GM23338 (cell line): ENCODE data around the gene NDUFAB1. TPM values are rescaled to one million over a fixed set of nuclear protein-coding genes. Genes with fewer than 3 reads are reported as not detected.

Experiments used
- ATAC-seq: fragments of 200-7000 bp; cut with Tn5 transposase; 3 replicates; pipeline ENCODE4 v1.9.1; 2020
- DNase-seq: peaks from one replicate; pipeline ENCODE4 v3.0.0-alpha.2; 2015; ENCODE audit warnings: low spot score
- H2AFZ ChIP-seq: fragments of 200-600 bp; sonication (generic); 2 replicates; pipeline ENCODE4 v1.8.0; 2016; ENCODE audit warnings: antibody characterized with exemption, mild to moderate bottlenecking, moderate library complexity
- H3F3A ChIP-seq: fragments of 200-600 bp; sonication (generic); replicated peaks from 2 replicates; pipeline ENCODE4 v1.8.0; 2017; ENCODE audit warnings: antibody characterized with exemption, mixed run types, low read depth
- H3K27ac ChIP-seq: fragments of 200-600 bp; sonication (generic); 2 replicates; pipeline ENCODE4 v1.6.1; 2016; ENCODE audit warnings: low read depth
- H3K27me3 ChIP-seq: fragments of 200-600 bp; sonication (generic); 2 replicates; pipeline ENCODE4 v1.8.0; 2016; ENCODE audit warnings: mild to moderate bottlenecking, mixed run types, moderate library complexity; ENCODE audit not compliant: insufficient read depth
- H3K36me3 ChIP-seq: fragments of 200-600 bp; sonication (generic); 2 replicates; pipeline ENCODE4 v1.8.0; 2016; ENCODE audit warnings: mild to moderate bottlenecking; ENCODE audit not compliant: insufficient read depth
- H3K4me1 ChIP-seq: fragments of 200-600 bp; sonication (generic); 2 replicates; pipeline ENCODE4 v1.8.0; 2016; ENCODE audit warnings: mild to moderate bottlenecking, moderate library complexity; ENCODE audit not compliant: insufficient read depth
- H3K4me2 ChIP-seq: fragments of 200-600 bp; sonication (generic); 2 replicates; pipeline ENCODE4 v1.7.1; 2017; ENCODE audit warnings: mixed run types
- H3K4me3 ChIP-seq: fragments of 200-600 bp; sonication (generic); 2 replicates; pipeline ENCODE4 v1.6.1; 2016; ENCODE audit warnings: mixed run types
- H3K79me2 ChIP-seq: fragments of 200-600 bp; sonication (generic); replicated peaks from 2 replicates; pipeline ENCODE4 v1.8.0; 2017; ENCODE audit warnings: mild to moderate bottlenecking; ENCODE audit not compliant: insufficient read depth
- H3K9me2 ChIP-seq: fragments of 200-600 bp; sonication (generic); 2 replicates; pipeline ENCODE4 v1.8.0; 2017; ENCODE audit not compliant: insufficient read depth
- H4K20me1 ChIP-seq: fragments of 200-600 bp; sonication (generic); replicated peaks from 2 replicates; pipeline ENCODE4 v1.8.0; 2017; ENCODE audit warnings: mild to moderate bottlenecking; ENCODE audit not compliant: insufficient read depth
- H3K27ac Mint-ChIP-seq: 2 replicates; pipeline ENCODE4 v1.8.0; 2020; ENCODE audit warnings: inconsistent platforms, mild to moderate bottlenecking, moderate library complexity, mixed read lengths
- H3K27me3 Mint-ChIP-seq: 3 replicates; pipeline ENCODE4 v1.8.0; 2022; ENCODE audit warnings: low read depth, mild to moderate bottlenecking, moderate library complexity, mixed read lengths, inconsistent platforms; ENCODE audit not compliant: insufficient read depth, poor library complexity
- H3K36me3 Mint-ChIP-seq: 3 replicates; pipeline ENCODE4 v1.8.0; 2021; ENCODE audit warnings: low read depth, mild to moderate bottlenecking, inconsistent platforms, moderate library complexity, mixed read lengths
- H3K4me1 Mint-ChIP-seq: 3 replicates; pipeline ENCODE4 v1.8.0; 2020; ENCODE audit warnings: mild to moderate bottlenecking, inconsistent platforms, mixed read lengths
- H3K4me3 Mint-ChIP-seq: 3 replicates; pipeline ENCODE4 v1.8.0; 2021; ENCODE audit warnings: moderate library complexity, mild to moderate bottlenecking, inconsistent platforms, mixed read lengths
- H3K9me3 Mint-ChIP-seq: 3 replicates; pipeline ENCODE4 v1.8.0; 2020; ENCODE audit warnings: moderate library complexity, mild to moderate bottlenecking, inconsistent platforms, mixed read lengths
- CTCF ChIP-seq, 2 experiments: fragments of 200-600 bp in 1 of 2; sonication (generic) in 1 of 2; conservative IDR thresholded peaks; 2 replicates each; pipeline versions ENCODE4 v1.5.1 to v1.6.1; 2016 to 2017; ENCODE audit warnings: antibody characterized with exemption in 2 of 2, low read depth in 2 of 2, mild to moderate bottlenecking in 2 of 2, moderate library complexity in 1 of 2
- ETS1 ChIP-seq: IDR thresholded peaks from 2 replicates; pipeline ENCODE4 v1.6.1; 2016; ENCODE audit warnings: antibody characterized with exemption
- EZH2 ChIP-seq: fragments of 200-600 bp; sonication (generic); IDR thresholded peaks from one replicate; pipeline ENCODE4 v1.8.0; 2017; ENCODE audit warnings: antibody characterized with exemption, mild to moderate bottlenecking, low read depth; ENCODE audit not compliant: unreplicated experiment
- JUNB ChIP-seq: IDR thresholded peaks from one replicate; pipeline ENCODE4 v1.6.1; 2016; ENCODE audit warnings: antibody characterized with exemption; ENCODE audit not compliant: unreplicated experiment
- NANOG ChIP-seq: IDR thresholded peaks from 2 replicates; pipeline ENCODE4 v1.6.1; 2016; ENCODE audit warnings: antibody characterized with exemption, borderline replicate concordance
- POLR2AphosphoS5 ChIP-seq: IDR thresholded peaks from 2 replicates; pipeline ENCODE4 v1.6.1; 2016; ENCODE audit warnings: antibody characterized with exemption, low read depth
- REST ChIP-seq: IDR thresholded peaks from one replicate; pipeline ENCODE4 v1.6.1; 2018; ENCODE audit warnings: antibody characterized with exemption; ENCODE audit not compliant: unreplicated experiment
- STAT1 ChIP-seq: IDR thresholded peaks from one replicate; pipeline ENCODE4 v1.6.1; 2016; ENCODE audit warnings: antibody characterized with exemption; ENCODE audit not compliant: unreplicated experiment
- ZNF114 ChIP-seq: fragments of 250-450 bp; sonication (Bioruptor Pico); IDR thresholded peaks from 2 replicates; pipeline ENCODE4 v1.5.0; 2020; ENCODE audit warnings: mild to moderate bottlenecking, moderate library complexity
- ZNF331 ChIP-seq: fragments of 250-450 bp; sonication (Bioruptor Pico); IDR thresholded peaks from 2 replicates; pipeline ENCODE4 v1.5.0; 2020; ENCODE audit warnings: low read depth, mild to moderate bottlenecking, moderate library complexity
- polyA plus RNA-seq: library from polyadenylated mRNA; unstranded; fragments of >200 nt; fragmentation: Nextera tagmentation; extraction: Ambion mirVana; gene quantifications from 2 replicates; pipeline ENCODE4 v1.2.1, GENCODE V29; 2016
- total RNA-seq: library from RNA; depleted of rRNA; stranded (reverse); fragments of >200 nt; shearing (Covaris generic); gene quantifications from 2 replicates; pipeline ENCODE4 v1.2.3, GENCODE V29; 2014

The NDUFAB1 gene
- total and polyA plus RNA-seq, 2 experiments from 2014 or later: 136 to 477 TPM

GRCh38 chr16:23564575-23565363 lies 31.3 kb downstream of the NDUFAB1 start:
- no peaks in the 10 kb centered on the region for H3K9me3 Mint-ChIP-seq
- DNase-seq (no peak), ATAC-seq (no peak)
- Histone ChIP-seq H3K27ac (no peak overlapping the region), H3K27me3 (no peaks in the 10 kb centered on the region), H3K4me3 (no peak overlapping the region), H3K9me2 (no peaks in the 10 kb centered on the region), H3K4me2 (no peak overlapping the region), H3K4me1 (no peaks in the 10 kb centered on the region), H3K36me3 (peaks cover 66% of the 10 kb centered on the region), H3K79me2 (peaks cover 34% of the 10 kb centered on the region), H3F3A (peaks cover 11% of the 10 kb centered on the region; the same call in 1 of the 2 replicates), H4K20me1 (peaks cover 18% of the 10 kb centered on the region), H2AFZ (no peak overlapping the region)
- H3K4me3 Mint-ChIP-seq: no peak overlapping the region
- no peaks in the 10 kb centered on the region for H3K27me3 Mint-ChIP-seq
- H3K36me3 Mint-ChIP-seq: peaks cover 87% of the 10 kb centered on the region
- H3K27ac Mint-ChIP-seq: no peak overlapping the region
- TF ChIP-seq ETS1 (no peak), NANOG (no peak), POLR2AphosphoS5 (no peak), EZH2 (no peak), JUNB (no peak), STAT1 (no peak), ZNF114 (CRISPR knock-in tag) (no peak), ZNF331 (CRISPR knock-in tag) (no peak), CTCF (conservative IDR thresholded peaks at IDR 0.05; ENCODE audit: low read depth in 2 of 2) (no peak)
- H3K4me1 Mint-ChIP-seq: no peaks in the 10 kb centered on the region; the same call in 2 of the 3 replicates

GRCh38 chr16:23563186-23563585 lies 32.9 kb downstream of the NDUFAB1 start:
- peaks cover 8% of the 10 kb centered on the region; the same call in 1 of the 2 replicates for H3K4me1 ChIP-seq
- peaks cover 83% of the 10 kb centered on the region for H3K36me3 Mint-ChIP-seq
- no peaks in the 10 kb centered on the region for H3K27me3 ChIP-seq
- H3K27me3 Mint-ChIP-seq: peaks cover 3% of the 10 kb centered on the region
- no peak overlapping the region for H3K27ac Mint-ChIP-seq
- no peak overlapping the region for H3K27ac ChIP-seq
- no peak for ATAC-seq
- peaks cover 5% of the 10 kb centered on the region; the same call in 1 of the 3 replicates for H3K4me1 Mint-ChIP-seq
- H4K20me1 ChIP-seq: peaks cover 25% of the 10 kb centered on the region
- H3K36me3 ChIP-seq: peaks cover 67% of the 10 kb centered on the region
- DNase-seq: no peak
- no peaks in the 10 kb centered on the region for H3K9me2 ChIP-seq
- H2AFZ ChIP-seq: no peak overlapping the region
- no peaks in the 10 kb centered on the region for H3K9me3 Mint-ChIP-seq
- peaks cover 49% of the 10 kb centered on the region for H3K79me2 ChIP-seq
- peaks cover 11% of the 10 kb centered on the region; the same call in 1 of the 2 replicates for H3F3A ChIP-seq
- no peak overlapping the region for H3K4me3 Mint-ChIP-seq
- no peak overlapping the region for H3K4me3 ChIP-seq
- no peak overlapping the region for H3K4me2 ChIP-seq
- TF ChIP-seq NANOG (no peak), REST (no peak), CTCF (conservative IDR thresholded peaks at IDR 0.05; ENCODE audit: low read depth in 2 of 2) (no peak), ETS1 (no peak), ZNF331 (CRISPR knock-in tag) (no peak), JUNB (no peak)
